Type B pancreatic cell (in vitro differentiated cells): Measurements from ENCODE around the gene FBP2. TPM values are rescaled to one million over a fixed set of nuclear protein-coding genes. Genes with fewer than 3 reads are reported as not detected.

Experiments
- DNase-seq: peaks from one replicate; pipeline ENCODE4 v3.0.0; 2021; ENCODE audit warnings: mixed read lengths; ENCODE audit not compliant: unreplicated experiment; ENCODE audit errors: extremely low spot score
- H3K27ac Mint-ChIP-seq: 2 replicates; pipeline ENCODE4 v1.8.0; 2021; ENCODE audit warnings: mild to moderate bottlenecking, mixed read lengths
- H3K27me3 Mint-ChIP-seq: 2 replicates; pipeline ENCODE4 v1.8.0; 2021; ENCODE audit warnings: mixed read lengths
- H3K36me3 Mint-ChIP-seq: 2 replicates; pipeline ENCODE4 v1.8.0; 2021; ENCODE audit warnings: mixed read lengths
- H3K4me1 Mint-ChIP-seq: one replicate; pipeline ENCODE4 v1.8.0; 2021; ENCODE audit warnings: mixed read lengths; ENCODE audit not compliant: unreplicated experiment
- H3K4me3 Mint-ChIP-seq: 2 replicates; pipeline ENCODE4 v1.8.0; 2021; ENCODE audit warnings: mild to moderate bottlenecking, mixed read lengths
- H3K9me3 Mint-ChIP-seq: 2 replicates; pipeline ENCODE4 v1.8.0; 2021; ENCODE audit warnings: mixed read lengths
- total RNA-seq: library from RNA; stranded (reverse); gene quantifications from 2 replicates; pipeline ENCODE4 v1.2.1, GENCODE V29; 2021; ENCODE audit warnings: low replicate concordance
- TF ChIP-seq, protein P1 (sequence below): fragments of 200-600 bp; sonication (generic); conservative IDR thresholded peaks from 2 replicates; pipeline ENCODE4 v1.5.0; 2021; ENCODE audit warnings: antibody characterized with exemption, mild to moderate bottlenecking

The FBP2 gene
- total RNA-seq, 1 donor from 2014 or later = not detected

DNA sequence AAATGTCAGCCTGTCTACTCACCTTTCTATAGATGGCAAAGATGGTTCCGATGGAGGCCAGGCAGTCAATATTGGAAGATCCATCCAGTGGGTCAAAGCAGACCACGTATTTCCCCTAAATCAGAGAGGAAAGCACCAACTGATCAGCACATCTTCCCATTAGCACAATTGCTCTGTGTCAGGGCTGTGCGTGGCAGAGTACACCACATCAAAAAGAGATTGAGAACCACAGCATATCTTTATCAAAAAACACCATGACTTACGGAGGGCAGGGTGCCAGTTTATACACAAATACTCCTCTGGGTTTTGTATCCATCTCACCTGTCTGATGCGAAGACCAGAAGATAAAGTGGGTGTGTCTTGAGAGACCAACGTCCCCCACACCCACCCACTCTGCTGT is 9.1 kb downstream of the FBP2 start:
- H3K4me1 Mint-ChIP-seq = no peaks in the 10 kb centered on the region
- H3K27me3 Mint-ChIP-seq = peaks cover 5% of the 10 kb centered on the region
- no peak overlapping the region for H3K4me3 Mint-ChIP-seq
- TF ChIP-seq, protein P1, sequence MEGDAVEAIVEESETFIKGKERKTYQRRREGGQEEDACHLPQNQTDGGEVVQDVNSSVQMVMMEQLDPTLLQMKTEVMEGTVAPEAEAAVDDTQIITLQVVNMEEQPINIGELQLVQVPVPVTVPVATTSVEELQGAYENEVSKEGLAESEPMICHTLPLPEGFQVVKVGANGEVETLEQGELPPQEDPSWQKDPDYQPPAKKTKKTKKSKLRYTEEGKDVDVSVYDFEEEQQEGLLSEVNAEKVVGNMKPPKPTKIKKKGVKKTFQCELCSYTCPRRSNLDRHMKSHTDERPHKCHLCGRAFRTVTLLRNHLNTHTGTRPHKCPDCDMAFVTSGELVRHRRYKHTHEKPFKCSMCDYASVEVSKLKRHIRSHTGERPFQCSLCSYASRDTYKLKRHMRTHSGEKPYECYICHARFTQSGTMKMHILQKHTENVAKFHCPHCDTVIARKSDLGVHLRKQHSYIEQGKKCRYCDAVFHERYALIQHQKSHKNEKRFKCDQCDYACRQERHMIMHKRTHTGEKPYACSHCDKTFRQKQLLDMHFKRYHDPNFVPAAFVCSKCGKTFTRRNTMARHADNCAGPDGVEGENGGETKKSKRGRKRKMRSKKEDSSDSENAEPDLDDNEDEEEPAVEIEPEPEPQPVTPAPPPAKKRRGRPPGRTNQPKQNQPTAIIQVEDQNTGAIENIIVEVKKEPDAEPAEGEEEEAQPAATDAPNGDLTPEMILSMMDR = no peak
- no peaks in the 10 kb centered on the region for H3K9me3 Mint-ChIP-seq
- no peaks in the 10 kb centered on the region for H3K36me3 Mint-ChIP-seq
- no peak for DNase-seq
- no peak overlapping the region for H3K27ac Mint-ChIP-seq

DNA sequence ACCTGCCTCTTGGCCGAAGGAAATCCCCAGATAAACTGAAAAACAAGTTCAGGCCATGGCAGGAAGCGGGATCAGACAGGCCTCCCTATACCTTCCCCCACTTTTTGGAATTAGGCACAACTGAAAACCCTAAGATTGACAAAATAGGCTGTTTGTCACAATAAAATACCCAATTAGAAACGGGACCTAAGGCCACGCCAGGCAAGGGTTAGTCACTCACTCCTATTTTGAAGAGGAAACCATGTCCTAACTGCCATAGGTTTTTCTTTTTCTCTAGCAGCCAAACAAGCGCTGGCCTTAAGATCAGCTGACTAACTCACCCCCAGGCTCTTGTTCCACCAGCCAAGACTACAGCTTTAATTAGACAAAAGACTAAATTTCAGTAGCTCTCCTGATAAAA is 11.9 kb downstream of the FBP2 start:
- H3K9me3 Mint-ChIP-seq = no peaks in the 10 kb centered on the region
- TF ChIP-seq, protein P1 = no peak
- no peak for DNase-seq
- H3K4me3 Mint-ChIP-seq = no peak overlapping the region
- H3K27ac Mint-ChIP-seq = no peak overlapping the region
- no peaks in the 10 kb centered on the region for H3K36me3 Mint-ChIP-seq
- peaks cover 6% of the 10 kb centered on the region for H3K4me1 Mint-ChIP-seq
- H3K27me3 Mint-ChIP-seq = no peaks in the 10 kb centered on the region

DNA sequence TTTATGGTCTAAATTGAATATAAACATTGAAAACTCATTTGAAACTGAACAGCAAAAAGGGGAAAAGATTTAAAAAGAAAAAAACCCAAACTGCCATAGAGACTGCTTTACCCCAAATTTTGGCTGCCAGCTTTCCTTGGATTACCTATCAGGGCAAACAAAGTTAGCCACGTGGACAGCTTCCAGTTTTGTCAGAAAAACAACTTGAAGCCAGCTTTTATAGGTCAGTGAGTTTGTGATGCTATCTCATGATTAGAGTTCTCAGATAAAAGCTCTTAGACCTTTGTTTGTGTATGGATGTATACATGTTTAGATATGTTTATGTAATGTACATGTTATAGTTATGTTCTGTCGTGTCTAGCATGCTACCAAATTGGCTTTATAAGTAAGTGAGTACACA is 16.1 kb downstream of the FBP2 start:
- TF ChIP-seq, protein P1 = no peak
- Mint-ChIP-seq H3K27ac (no peak overlapping the region), H3K27me3 (peaks cover 3% of the 10 kb centered on the region), H3K4me1 (peaks cover 6% of the 10 kb centered on the region), H3K36me3 (no peaks in the 10 kb centered on the region), H3K4me3 (no peak overlapping the region), H3K9me3 (no peaks in the 10 kb centered on the region)
- DNase-seq = no peak

DNA sequence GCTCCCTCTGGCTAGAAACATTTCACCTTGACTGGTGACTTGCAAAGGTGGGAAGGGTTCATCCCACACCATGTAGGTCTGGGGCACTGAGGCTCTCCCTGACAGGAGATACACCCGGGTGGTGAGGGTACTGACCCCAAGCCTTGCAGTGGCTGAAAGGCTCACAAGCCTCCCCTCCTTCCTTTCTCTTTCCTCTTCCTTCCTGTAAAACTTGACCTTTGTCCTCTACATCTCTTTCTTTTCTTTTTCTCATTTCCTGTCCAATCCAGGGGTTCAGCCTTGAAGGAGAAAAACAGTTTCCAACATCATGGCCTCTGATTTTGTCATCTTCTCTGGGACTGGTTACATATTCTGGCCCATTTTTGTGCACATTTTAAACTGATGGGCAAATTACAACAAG is 16.6 kb downstream of the FBP2 start:
- TF ChIP-seq, protein P1 = no peak
- DNase-seq = no peak
- no peaks in the 10 kb centered on the region for H3K9me3 Mint-ChIP-seq

DNA sequence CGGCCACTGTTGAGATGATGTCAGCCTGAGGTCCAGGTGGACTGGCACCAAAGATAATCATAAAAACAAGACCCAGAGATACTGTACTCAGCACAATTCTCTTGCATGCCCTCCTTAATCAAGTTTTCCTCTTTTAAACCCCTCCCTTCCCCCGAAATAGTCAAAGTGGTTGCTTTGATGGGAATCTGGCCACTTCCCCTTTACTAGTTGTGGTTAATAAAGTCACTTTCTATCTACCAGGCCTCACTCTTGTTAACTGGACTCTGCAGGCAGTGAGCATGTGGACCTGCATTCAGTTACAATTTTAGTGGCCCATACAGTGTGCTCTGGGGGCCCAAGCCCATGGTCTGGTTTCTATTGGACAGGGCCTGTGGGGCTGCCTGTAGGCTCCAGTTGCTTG is 17.5 kb downstream of the FBP2 start:
- H3K4me3 Mint-ChIP-seq = no peak overlapping the region
- DNase-seq = no peak
- peaks cover 9% of the 10 kb centered on the region for H3K27me3 Mint-ChIP-seq
- H3K9me3 Mint-ChIP-seq = no peaks in the 10 kb centered on the region
- no peak overlapping the region for H3K27ac Mint-ChIP-seq
- TF ChIP-seq, protein P1 = no peak
- H3K36me3 Mint-ChIP-seq = no peaks in the 10 kb centered on the region
- peaks cover 6% of the 10 kb centered on the region for H3K4me1 Mint-ChIP-seq

More for the DNA sequence above, 16.6 kb downstream of the FBP2 start:
- H3K27me3 Mint-ChIP-seq = peaks cover 8% of the 10 kb centered on the region
- H3K27ac Mint-ChIP-seq = no peak overlapping the region
- no peaks in the 10 kb centered on the region for H3K36me3 Mint-ChIP-seq
- H3K4me1 Mint-ChIP-seq = peaks cover 6% of the 10 kb centered on the region
- H3K4me3 Mint-ChIP-seq = no peak overlapping the region
